Endodermal cell (in vitro differentiated cells): Measurements from ENCODE around the gene C1QL2. TPM values are rescaled to one million over a fixed set of nuclear protein-coding genes. Genes with fewer than 3 reads are reported as not detected.

ENCODE experiments used
- DNase-seq: peaks from one replicate; pipeline ENCODE4 v3.0.0-alpha.2; 2017
- H3K27ac ChIP-seq: 2 replicates; pipeline ENCODE4 v1.5.1; 2013; ENCODE audit warnings: mild to moderate bottlenecking, low read depth, low read length, moderate library complexity
- H3K27me3 ChIP-seq: 2 replicates; pipeline ENCODE4 v1.6.1; 2013; ENCODE audit warnings: mild to moderate bottlenecking, low read length, moderate library complexity; ENCODE audit not compliant: insufficient read depth, control insufficient read depth, poor library complexity, severe bottlenecking
- H3K36me3 ChIP-seq: 2 replicates; pipeline ENCODE4 v1.7.0; 2013; ENCODE audit warnings: mild to moderate bottlenecking, low read length, moderate library complexity; ENCODE audit not compliant: control insufficient read depth, insufficient read depth
- H3K4me1 ChIP-seq: one replicate; pipeline ENCODE4 v1.7.0; 2013; ENCODE audit warnings: low read length; ENCODE audit not compliant: control insufficient read depth, insufficient read depth
- H3K4me3 ChIP-seq: 2 replicates; pipeline ENCODE4 v1.5.1; 2013; ENCODE audit warnings: mild to moderate bottlenecking, low read length, moderate library complexity
- H3K9ac ChIP-seq: 2 replicates; pipeline ENCODE4 v1.6.1; 2013; ENCODE audit warnings: mild to moderate bottlenecking, low read length, moderate library complexity; ENCODE audit not compliant: poor library complexity, severe bottlenecking; ENCODE audit errors: extremely low read depth
- H3K9me3 ChIP-seq: 2 replicates; pipeline ENCODE4 v1.6.1; 2013; ENCODE audit warnings: mild to moderate bottlenecking, low read length, moderate library complexity; ENCODE audit not compliant: control insufficient read depth
- H3K27ac Mint-ChIP-seq: 2 replicates; pipeline ENCODE4 v1.8.0; 2020; ENCODE audit warnings: mixed read lengths
- H3K27me3 Mint-ChIP-seq: 2 replicates; pipeline ENCODE4 v1.8.0; 2021; ENCODE audit warnings: mild to moderate bottlenecking, mixed read lengths; ENCODE audit not compliant: insufficient read depth
- H3K36me3 Mint-ChIP-seq: 2 replicates; pipeline ENCODE4 v1.8.0; 2020; ENCODE audit warnings: low read depth, mixed read lengths
- H3K4me1 Mint-ChIP-seq: 2 replicates; pipeline ENCODE4 v1.8.0; 2020; ENCODE audit warnings: mixed read lengths
- H3K4me3 Mint-ChIP-seq: 2 replicates; pipeline ENCODE4 v1.8.0; 2020; ENCODE audit warnings: mild to moderate bottlenecking, moderate library complexity, mixed read lengths
- H3K9me3 Mint-ChIP-seq: 2 replicates; pipeline ENCODE4 v1.8.0; 2020; ENCODE audit warnings: mild to moderate bottlenecking, mixed read lengths
- WGBS, 2 experiments: methylation state at CpG; one replicate each; pipeline versions ENCODE4 v1.1.5 to v1.1.7; 2013; ENCODE audit warnings: missing lambda C conversion rate in 2 of 2, mixed read lengths in 1 of 2; ENCODE audit not compliant: insufficient coverage in 1 of 2, insufficient read length in 1 of 2; 5-methylcytosine and 5-hydroxymethylcytosine counted together
- total RNA-seq, 2 donors: library from RNA; stranded (reverse); fragmentation: NEBNext Ultra II Directional in 1 of 2; extraction: Animal tissue kit (Norgen Biotek cat#: 25700) in 1 of 2; gene quantifications; 2 replicates in 1 of 2; 3 replicates in 1 of 2; pipeline ENCODE4 v1.2.1, GENCODE V29; 2021
- TF ChIP-seq, protein P1 (sequence below): fragments of 200-600 bp; sonication (generic); conservative IDR thresholded peaks from 2 replicates; pipeline ENCODE4 v1.5.0; 2021; ENCODE audit warnings: antibody characterized with exemption, mild to moderate bottlenecking

The C1QL2 gene
- total RNA-seq, 2 donors from 2014 or later, result not detected

DNA sequence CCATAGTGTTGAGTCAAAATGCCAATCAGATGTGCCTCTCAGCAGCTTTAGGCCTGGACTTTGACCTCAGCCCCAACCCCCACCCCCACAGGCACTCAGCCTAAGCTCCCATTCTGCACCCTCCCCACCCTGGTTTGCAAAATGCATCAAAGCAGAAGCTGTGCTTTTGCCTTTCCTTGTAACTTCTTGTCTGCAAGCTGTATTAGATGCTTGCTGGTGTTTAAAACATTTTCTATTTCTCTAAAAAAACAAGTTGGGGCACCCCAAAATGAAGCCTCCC is 38.5 kb upstream of the C1QL2 start:
- Histone ChIP-seq H3K27me3 (no peaks in the 10 kb centered on the region), H3K4me3 (no peak overlapping the region), H3K4me1 (peaks cover 25% of the 10 kb centered on the region), H3K9ac (no peak overlapping the region), H3K36me3 (no peaks in the 10 kb centered on the region), H3K9me3 (no peaks in the 10 kb centered on the region), H3K27ac (no peak overlapping the region)
- Mint-ChIP-seq H3K4me1 (peaks cover 32% of the 10 kb centered on the region), H3K27ac (no peak overlapping the region), H3K27me3 (peaks cover 9% of the 10 kb centered on the region), H3K4me3 (peak overlapping the region; percentile 12), H3K36me3 (no peaks in the 10 kb centered on the region), H3K9me3 (no peaks in the 10 kb centered on the region)
- TF ChIP-seq, protein P1, sequence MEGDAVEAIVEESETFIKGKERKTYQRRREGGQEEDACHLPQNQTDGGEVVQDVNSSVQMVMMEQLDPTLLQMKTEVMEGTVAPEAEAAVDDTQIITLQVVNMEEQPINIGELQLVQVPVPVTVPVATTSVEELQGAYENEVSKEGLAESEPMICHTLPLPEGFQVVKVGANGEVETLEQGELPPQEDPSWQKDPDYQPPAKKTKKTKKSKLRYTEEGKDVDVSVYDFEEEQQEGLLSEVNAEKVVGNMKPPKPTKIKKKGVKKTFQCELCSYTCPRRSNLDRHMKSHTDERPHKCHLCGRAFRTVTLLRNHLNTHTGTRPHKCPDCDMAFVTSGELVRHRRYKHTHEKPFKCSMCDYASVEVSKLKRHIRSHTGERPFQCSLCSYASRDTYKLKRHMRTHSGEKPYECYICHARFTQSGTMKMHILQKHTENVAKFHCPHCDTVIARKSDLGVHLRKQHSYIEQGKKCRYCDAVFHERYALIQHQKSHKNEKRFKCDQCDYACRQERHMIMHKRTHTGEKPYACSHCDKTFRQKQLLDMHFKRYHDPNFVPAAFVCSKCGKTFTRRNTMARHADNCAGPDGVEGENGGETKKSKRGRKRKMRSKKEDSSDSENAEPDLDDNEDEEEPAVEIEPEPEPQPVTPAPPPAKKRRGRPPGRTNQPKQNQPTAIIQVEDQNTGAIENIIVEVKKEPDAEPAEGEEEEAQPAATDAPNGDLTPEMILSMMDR, result no peak
- no peak for DNase-seq

DNA sequence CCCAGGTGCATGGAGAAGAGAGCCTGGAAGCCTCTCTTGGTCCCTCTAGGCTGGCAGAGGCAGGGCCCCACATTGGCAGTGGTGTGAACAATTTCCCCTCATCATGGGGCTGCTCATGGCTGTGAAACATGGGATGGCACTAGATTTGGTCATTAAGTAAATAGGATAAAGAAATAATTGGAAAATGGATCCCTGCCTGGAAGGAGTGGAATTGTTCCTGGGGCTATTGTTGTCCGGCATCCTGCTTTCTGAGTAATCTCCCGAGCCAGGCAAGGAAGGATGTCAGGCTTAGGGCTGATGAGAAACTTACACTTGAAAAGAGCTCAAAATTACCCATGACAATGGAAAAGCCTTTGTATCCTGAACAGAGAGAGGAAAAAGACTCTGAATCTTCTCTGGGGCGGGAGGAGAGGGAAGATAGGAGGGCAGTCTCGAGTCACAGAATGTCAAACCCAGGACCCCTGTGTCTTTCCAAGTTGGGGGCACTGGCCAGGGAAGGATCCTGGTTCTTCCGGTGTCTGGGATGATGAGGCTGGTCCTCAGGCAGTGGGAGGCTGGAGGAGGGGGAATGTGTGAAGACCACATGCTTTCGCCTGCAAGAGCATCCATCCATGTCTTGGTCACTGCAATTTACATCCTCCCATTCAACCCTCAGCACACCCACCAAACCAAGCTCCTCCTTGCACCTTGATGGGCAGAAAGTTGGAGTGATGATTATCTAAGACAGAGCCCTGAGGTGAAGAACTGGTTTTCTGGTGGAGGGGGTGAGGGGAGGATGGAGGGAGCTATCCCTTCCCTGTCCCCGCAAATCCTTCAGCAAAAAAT is 38.0 kb upstream of the C1QL2 start:
- H3K4me1 Mint-ChIP-seq, result peaks cover 32% of the 10 kb centered on the region
- no peak for DNase-seq
- peaks cover 9% of the 10 kb centered on the region for H3K27me3 Mint-ChIP-seq

DNA sequence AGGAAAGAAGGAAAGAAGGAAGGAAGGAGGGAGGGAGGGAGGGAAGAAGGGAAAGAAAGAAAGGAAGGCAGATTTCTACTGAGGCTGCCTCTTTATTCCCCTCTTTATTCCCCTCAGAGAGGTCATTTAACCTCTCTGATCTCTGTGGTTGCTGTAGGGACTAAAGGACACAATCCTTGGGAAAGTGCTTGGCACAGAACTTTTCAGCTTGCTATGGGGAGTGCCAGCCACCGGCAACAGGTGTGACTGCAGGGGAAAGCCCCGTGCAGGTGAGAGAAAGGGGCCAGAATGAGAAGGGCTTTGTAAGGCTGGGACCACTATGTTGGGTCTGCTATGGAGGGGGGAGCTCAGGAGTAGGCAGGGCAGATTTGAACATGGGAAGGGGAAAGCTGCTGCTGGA is 37.3 kb upstream of the C1QL2 start:
- H3K27me3 ChIP-seq, result no peaks in the 10 kb centered on the region
- Mint-ChIP-seq H3K4me3 (no peak overlapping the region), H3K36me3 (no peaks in the 10 kb centered on the region), H3K27me3 (peaks cover 9% of the 10 kb centered on the region), H3K9me3 (no peaks in the 10 kb centered on the region), H3K27ac (peak overlapping the region; percentile 42), H3K4me1 (peaks cover 32% of the 10 kb centered on the region)
- no peak for DNase-seq
- peaks cover 25% of the 10 kb centered on the region for H3K4me1 ChIP-seq
- H3K4me3 ChIP-seq, result no peak overlapping the region
- H3K27ac ChIP-seq, result no peak overlapping the region
- no peaks in the 10 kb centered on the region for H3K36me3 ChIP-seq
- H3K9ac ChIP-seq, result no peak overlapping the region
- WGBS, 2 experiments, result 44 to 52% methylated on average over 2 of the region's 2 CpGs
- TF ChIP-seq, protein P1, result no peak
- H3K9me3 ChIP-seq, result no peaks in the 10 kb centered on the region

More for the DNA sequence above, 38.0 kb upstream of the C1QL2 start:
- no peak overlapping the region for H3K27ac ChIP-seq
- no peaks in the 10 kb centered on the region for H3K9me3 ChIP-seq
- H3K4me3 ChIP-seq, result no peak overlapping the region
- H3K4me1 ChIP-seq, result peaks cover 25% of the 10 kb centered on the region
- TF ChIP-seq, protein P1, result no peak
- H3K9me3 Mint-ChIP-seq, result no peaks in the 10 kb centered on the region
- 27 to 45% methylated on average over 3 to 6 of the region's 7 CpGs for WGBS, 2 experiments
- H3K9ac ChIP-seq, result no peak overlapping the region
- H3K36me3 ChIP-seq, result no peaks in the 10 kb centered on the region
- H3K36me3 Mint-ChIP-seq, result no peaks in the 10 kb centered on the region
- peak overlapping the region; percentile 42 for H3K27ac Mint-ChIP-seq
- peak overlapping the region; percentile 12 for H3K4me3 Mint-ChIP-seq
- H3K27me3 ChIP-seq, result no peaks in the 10 kb centered on the region
